ENCODE measurements around the gene GAB2. TPM values are rescaled to one million over a fixed set of nuclear protein-coding genes. Genes with fewer than 3 reads are reported as not detected.

Gene GAB2
- total and polyA plus RNA-seq, 2 of the 13 experiments (the other 11 are each of a cell fraction or from before 2014, with no cell fraction given), result 4.1 to 8.6 TPM

GRCh38 chr11:78460471-78460870 lies 42.9 kb upstream of the GAB2 start:
- H3K36me3 ChIP-seq (replicated peaks in 1 of 2; ENCODE audit: control insufficient read depth in 1 of 2, insufficient read depth in 2 of 2, low read length in 2 of 2), result peaks cover 11 to 67% of the 10 kb centered on the region in 2 experiments
- BruUV-seq (replicated peaks), result no TSS peak
- in situ Hi-C loops (cut with HindIII; ENCODE audit: extremely low pct_ligation_motif_present, low pct_unique_long_range_greater_than_20kb) (no loop called here), intact Hi-C loops (cut with micrococcal nuclease; ENCODE audit: unreplicated experiment) (no loop called here)
- no peak overlapping the region for H2AFZ ChIP-seq (ENCODE audit: low read length)
- no peaks in the 10 kb centered on the region for H3K4me1 ChIP-seq (ENCODE audit: insufficient read depth, low read length)
- ChIA-PET POLR2A (no interaction called here), CTCF (ENCODE audit: low intra/inter-chr PET ratio, low total read pairs) (no interaction called here)
- H3K79me2 ChIP-seq (ENCODE audit: insufficient read depth, low read length), result no peaks in the 10 kb centered on the region
- DNase-seq (ENCODE audit: low spot score) (no peak), FAIRE-seq (no peak), ATAC-seq (no peak)
- no peak overlapping the region for H3K4me3 ChIP-seq (replicated peaks in 1 of 3; ENCODE audit: insufficient read depth in 1 of 3, low read depth in 2 of 3, low read length in 3 of 3)
- WGBS (ENCODE audit: low lambda C conversion rate), result 96% methylated on average over 1 of the region's 1 CpG
- no peaks in the 10 kb centered on the region for H3K27me3 ChIP-seq (ENCODE audit: control insufficient read depth in 1 of 2, insufficient read depth in 2 of 2, low read length in 2 of 2)
- TF ChIP-seq KDM3A (CRISPR knock-in tag; IDR thresholded peaks at IDR 0.05; ENCODE audit: low read depth) (no peak), SPEN (CRISPR knock-in tag; IDR thresholded peaks at IDR 0.05; ENCODE audit: low read depth) (no peak), ZNF121 (CRISPR knock-in tag; IDR thresholded peaks at IDR 0.05) (no peak), CHCHD3 (CRISPR knock-in tag; IDR thresholded peaks at IDR 0.05) (no peak), PAXIP1 (CRISPR knock-in tag; conservative IDR thresholded peaks at IDR 0.05) (no peak), CREM (IDR thresholded peaks at IDR 0.05) (no peak), CREM (CRISPR knock-in tag; IDR thresholded peaks at IDR 0.05) (no peak), ZNF704 (CRISPR knock-in tag; IDR thresholded peaks at IDR 0.05; ENCODE audit: borderline replicate concordance) (no peak), FOXO4 (CRISPR knock-in tag; conservative IDR thresholded peaks at IDR 0.05) (no peak)
- no peak overlapping the region for H3K9ac ChIP-seq (ENCODE audit: insufficient read depth, low read depth, low read length)
- H3K27ac ChIP-seq (ENCODE audit: extremely low read length, insufficient read depth, low read length), result no peak overlapping the region
- H3K9me3 ChIP-seq (ENCODE audit: low read length), result no peaks in the 10 kb centered on the region
- no peak overlapping the region for H3K4me2 ChIP-seq (ENCODE audit: low read depth, low read length)
- no peaks in the 10 kb centered on the region for H4K20me1 ChIP-seq (ENCODE audit: insufficient read depth, low read length)
